Astrocyte (in vitro differentiated cells and primary cell): Measurements from ENCODE around the gene PISD. TPM values are rescaled to one million over a fixed set of nuclear protein-coding genes. Genes with fewer than 3 reads are reported as not detected.

ENCODE experiments used
- DNase-seq: peaks from one replicate; pipeline ENCODE4 v3.0.0-alpha.2; 2010; ENCODE audit warnings: low read depth
- FAIRE-seq: peaks from 2 replicates; lab custom pipeline; 2011; peaks lifted over from hg19 to GRCh38; lab: Jason Lieb, UNC
- H2AFZ ChIP-seq: 2 replicates; pipeline ENCODE4 v1.6.0; 2012; ENCODE audit warnings: low read depth, low read length, inconsistent platforms
- H3K27ac ChIP-seq: 2 replicates; pipeline ENCODE4 v1.5.1; 2011; ENCODE audit warnings: low read depth, low read length, inconsistent platforms
- H3K27me3 ChIP-seq: 2 replicates; pipeline ENCODE4 v1.6.0; 2011; ENCODE audit warnings: low read length, inconsistent platforms; ENCODE audit not compliant: insufficient read depth
- H3K36me3 ChIP-seq: 2 replicates; pipeline ENCODE4 v1.5.1; 2011; ENCODE audit warnings: low read length, inconsistent platforms; ENCODE audit not compliant: insufficient read depth
- H3K4me1 ChIP-seq: 2 replicates; pipeline ENCODE4 v1.5.1; 2011; ENCODE audit warnings: low read length, inconsistent platforms; ENCODE audit not compliant: insufficient read depth
- H3K4me2 ChIP-seq: 2 replicates; pipeline ENCODE4 v1.6.0; 2012; ENCODE audit warnings: low read length, inconsistent platforms
- H3K4me3 ChIP-seq: 2 replicates; pipeline ENCODE4 v1.5.1; 2011; ENCODE audit warnings: low read depth, mild to moderate bottlenecking, low read length, inconsistent platforms; ENCODE audit not compliant: insufficient read depth
- H3K79me2 ChIP-seq: 2 replicates; pipeline ENCODE4 v1.6.0; 2012; ENCODE audit warnings: mild to moderate bottlenecking, low read length, inconsistent platforms; ENCODE audit not compliant: insufficient read depth
- H3K9ac ChIP-seq: 2 replicates; pipeline ENCODE4 v1.6.0; 2012; ENCODE audit warnings: mild to moderate bottlenecking, low read length, inconsistent platforms
- H3K9me3 ChIP-seq: 2 replicates; pipeline ENCODE4 v1.5.1; 2012; ENCODE audit warnings: low read depth, mild to moderate bottlenecking, low read length, inconsistent platforms; ENCODE audit not compliant: insufficient read depth
- H4K20me1 ChIP-seq: 2 replicates; pipeline ENCODE4 v1.6.0; 2012; ENCODE audit warnings: low read length, inconsistent platforms; ENCODE audit not compliant: insufficient read depth
- H3K27ac Mint-ChIP-seq: one replicate; pipeline ENCODE4 v1.8.0; 2021; ENCODE audit warnings: mild to moderate bottlenecking, mixed read lengths; ENCODE audit not compliant: unreplicated experiment
- H3K27me3 Mint-ChIP-seq: one replicate; pipeline ENCODE4 v1.8.0; 2021; ENCODE audit warnings: low read depth, mixed read lengths; ENCODE audit not compliant: unreplicated experiment
- H3K36me3 Mint-ChIP-seq: one replicate; pipeline ENCODE4 v1.8.0; 2021; ENCODE audit warnings: low read depth, mixed read lengths; ENCODE audit not compliant: unreplicated experiment
- H3K4me1 Mint-ChIP-seq: one replicate; pipeline ENCODE4 v1.8.0; 2021; ENCODE audit warnings: low read depth, mixed read lengths; ENCODE audit not compliant: unreplicated experiment
- H3K4me3 Mint-ChIP-seq: one replicate; pipeline ENCODE4 v1.8.0; 2021; ENCODE audit warnings: mild to moderate bottlenecking, moderate library complexity, mixed read lengths; ENCODE audit not compliant: unreplicated experiment
- H3K9me3 Mint-ChIP-seq: one replicate; pipeline ENCODE4 v1.8.0; 2021; ENCODE audit warnings: mild to moderate bottlenecking, mixed read lengths; ENCODE audit not compliant: unreplicated experiment
- EZH2 ChIP-seq: IDR thresholded peaks from 2 replicates; pipeline ENCODE4 v1.6.1; 2012; ENCODE audit warnings: mild to moderate bottlenecking, low read length, inconsistent platforms; ENCODE audit not compliant: insufficient read depth
- total RNA-seq: library from RNA; stranded (reverse); gene quantifications from 2 replicates; pipeline ENCODE4 v1.2.1, GENCODE V29; 2021
- TF ChIP-seq, protein P1 (sequence below): IDR thresholded peaks from 2 replicates; pipeline ENCODE4 v1.5.1; 2011; ENCODE audit warnings: low read depth, mild to moderate bottlenecking, inconsistent platforms, low read length, moderate library complexity; ENCODE audit not compliant: insufficient read depth

Gene PISD
- total RNA-seq, 1 donor from 2014 or later, result 43.2 TPM

DNA sequence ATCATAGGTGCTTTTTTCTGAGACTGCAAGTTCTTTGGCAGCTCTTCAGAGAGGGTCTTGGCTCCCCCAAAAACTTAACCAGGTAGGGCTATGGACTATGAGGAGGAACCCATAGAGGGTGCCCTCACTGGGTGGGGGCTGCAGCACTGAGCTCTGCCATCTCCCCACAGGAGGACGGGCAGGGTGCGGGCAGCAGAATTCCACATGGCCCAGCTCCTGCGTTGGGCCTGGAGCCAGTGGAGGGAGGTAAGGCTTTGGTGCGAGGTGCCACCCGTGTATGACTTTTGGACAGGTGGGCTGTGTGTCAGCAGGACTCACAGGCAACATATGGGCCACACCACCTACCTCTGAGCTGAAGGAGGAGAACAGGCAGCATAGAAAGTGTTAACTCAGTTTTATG is 58.4 kb downstream of the PISD start:
- Histone ChIP-seq H4K20me1 (no peaks in the 10 kb centered on the region), H3K27me3 (no peaks in the 10 kb centered on the region), H3K9ac (no peak overlapping the region), H3K27ac (no peak overlapping the region), H2AFZ (no peak overlapping the region), H3K36me3 (no peaks in the 10 kb centered on the region), H3K4me1 (peaks cover 14% of the 10 kb centered on the region), H3K79me2 (no peaks in the 10 kb centered on the region), H3K4me2 (no peak overlapping the region), H3K4me3 (no peak overlapping the region), H3K9me3 (no peaks in the 10 kb centered on the region)
- H3K27ac Mint-ChIP-seq, result no peak overlapping the region
- no peak overlapping the region for H3K4me3 Mint-ChIP-seq
- TF ChIP-seq, protein P1, sequence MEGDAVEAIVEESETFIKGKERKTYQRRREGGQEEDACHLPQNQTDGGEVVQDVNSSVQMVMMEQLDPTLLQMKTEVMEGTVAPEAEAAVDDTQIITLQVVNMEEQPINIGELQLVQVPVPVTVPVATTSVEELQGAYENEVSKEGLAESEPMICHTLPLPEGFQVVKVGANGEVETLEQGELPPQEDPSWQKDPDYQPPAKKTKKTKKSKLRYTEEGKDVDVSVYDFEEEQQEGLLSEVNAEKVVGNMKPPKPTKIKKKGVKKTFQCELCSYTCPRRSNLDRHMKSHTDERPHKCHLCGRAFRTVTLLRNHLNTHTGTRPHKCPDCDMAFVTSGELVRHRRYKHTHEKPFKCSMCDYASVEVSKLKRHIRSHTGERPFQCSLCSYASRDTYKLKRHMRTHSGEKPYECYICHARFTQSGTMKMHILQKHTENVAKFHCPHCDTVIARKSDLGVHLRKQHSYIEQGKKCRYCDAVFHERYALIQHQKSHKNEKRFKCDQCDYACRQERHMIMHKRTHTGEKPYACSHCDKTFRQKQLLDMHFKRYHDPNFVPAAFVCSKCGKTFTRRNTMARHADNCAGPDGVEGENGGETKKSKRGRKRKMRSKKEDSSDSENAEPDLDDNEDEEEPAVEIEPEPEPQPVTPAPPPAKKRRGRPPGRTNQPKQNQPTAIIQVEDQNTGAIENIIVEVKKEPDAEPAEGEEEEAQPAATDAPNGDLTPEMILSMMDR, result no peak
- TF ChIP-seq EZH2, result no peak
- H3K36me3 Mint-ChIP-seq, result peaks cover 2% of the 10 kb centered on the region
- DNase-seq, result no peak
- no peaks in the 10 kb centered on the region for H3K27me3 Mint-ChIP-seq
- peaks cover 5% of the 10 kb centered on the region for H3K4me1 Mint-ChIP-seq
- H3K9me3 Mint-ChIP-seq, result no peaks in the 10 kb centered on the region
- FAIRE-seq, result no peak

DNA sequence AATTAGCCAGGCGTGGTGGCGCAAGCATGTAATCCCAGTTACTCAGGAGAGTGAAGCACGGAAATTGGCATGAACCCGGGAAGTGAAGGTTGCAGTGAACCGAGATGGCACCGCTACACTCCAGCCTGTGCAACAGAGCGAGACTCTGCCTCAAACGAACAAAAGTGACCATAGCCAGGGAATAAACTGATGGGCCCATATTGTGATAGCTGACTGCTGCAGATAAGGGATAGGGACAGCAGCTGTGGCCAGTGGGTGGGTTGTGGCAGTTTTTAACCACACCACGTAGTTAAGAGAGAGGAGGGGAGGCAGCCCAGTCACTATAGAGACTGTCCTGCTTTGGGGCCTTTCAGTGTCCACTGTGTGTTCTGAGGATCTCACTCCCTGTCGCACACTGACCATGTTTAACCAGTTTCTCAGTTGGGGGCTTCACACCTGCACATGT is 58.9 kb downstream of the PISD start:
- peak overlapping the region; percentile 91 for H3K27ac Mint-ChIP-seq
- H3K27ac ChIP-seq, result peak overlapping the region; percentile 58

More for the DNA sequence above, 58.9 kb downstream of the PISD start:
- Histone ChIP-seq H3K9ac (no peak overlapping the region), H4K20me1 (no peaks in the 10 kb centered on the region), H3K79me2 (no peaks in the 10 kb centered on the region), H3K4me3 (no peak overlapping the region), H3K36me3 (no peaks in the 10 kb centered on the region), H3K9me3 (no peaks in the 10 kb centered on the region), H2AFZ (no peak overlapping the region), H3K4me2 (no peak overlapping the region), H3K27me3 (no peaks in the 10 kb centered on the region), H3K4me1 (peaks cover 14% of the 10 kb centered on the region)
- H3K27me3 Mint-ChIP-seq, result no peaks in the 10 kb centered on the region
- H3K36me3 Mint-ChIP-seq, result peaks cover 3% of the 10 kb centered on the region
- TF ChIP-seq, protein P1, result no peak
- no peak for TF ChIP-seq EZH2
- H3K4me3 Mint-ChIP-seq, result no peak overlapping the region
- no peaks in the 10 kb centered on the region for H3K9me3 Mint-ChIP-seq
- DNase-seq, result no peak
- no peak for FAIRE-seq
- H3K4me1 Mint-ChIP-seq, result peaks cover 5% of the 10 kb centered on the region
